Lower lobe of right lung (tissue), 2 donors: Measurements from ENCODE around the gene SIN3B. TPM values are rescaled to one million over a fixed set of nuclear protein-coding genes. Genes with fewer than 3 reads are reported as not detected.

Experiments
- ATAC-seq, 2 donors: fragments of 200-7000 bp; cut with Tn5 transposase; one replicate each; pipeline ENCODE4 v1.9.1; 2020 to 2022; ENCODE audit warnings: mild to moderate bottlenecking in 2 of 2, moderate library complexity in 2 of 2
- DNase-seq: peaks from one replicate; pipeline ENCODE4 v3.0.0-alpha.2; 2020
- H3K27ac ChIP-seq: fragments of 200-600 bp; one replicate; pipeline ENCODE4 v1.8.0; 2022
- H3K27me3 ChIP-seq: fragments of 200-600 bp; one replicate; pipeline ENCODE4 v1.8.0; 2022; ENCODE audit warnings: low read depth
- H3K36me3 ChIP-seq: fragments of 200-600 bp; one replicate; pipeline ENCODE4 v1.8.0; 2022; ENCODE audit warnings: mild to moderate bottlenecking
- H3K4me1 ChIP-seq: fragments of 200-600 bp; one replicate; pipeline ENCODE4 v1.8.0; 2022
- H3K4me3 ChIP-seq: fragments of 200-600 bp; one replicate; pipeline ENCODE4 v1.8.0; 2022; ENCODE audit warnings: mild to moderate bottlenecking
- H3K9me3 ChIP-seq: fragments of 200-600 bp; one replicate; pipeline ENCODE4 v1.8.0; 2022
- intact Hi-C: fragments of 100-400 bp; cut with DNase I; formaldehyde crosslinking; loops from one replicate; pipeline ENCODE4 v1.11.0; 2022
- total RNA-seq: library from RNA; stranded (reverse); fragmentation: NEBNext Ultra II Directional; extraction: Animal tissue kit (Norgen Biotek cat#: 25700); gene quantifications from one replicate; pipeline ENCODE4 v1.2.1, GENCODE V29; 2021
- TF ChIP-seq, protein P1 (sequence below): fragments of 200-600 bp; IDR thresholded peaks from one replicate; pipeline ENCODE4 v1.8.0; 2022; ENCODE audit warnings: antibody characterized with exemption, mild to moderate bottlenecking
- donor health status: DM: no; HTN: yes; CAD: no; lungs with severe emphysema.

Gene SIN3B
- total RNA-seq, 1 donor from 2014 or later: 56.6 TPM

- H3K4me3 ChIP-seq: no peak overlapping the region
- H3K36me3 ChIP-seq: no peaks in the 10 kb centered on the region
- no peaks in the 10 kb centered on the region for H3K27me3 ChIP-seq
- no peaks in the 10 kb centered on the region for H3K9me3 ChIP-seq
- DNase-seq (no peak), ATAC-seq (no peak)
- no peak overlapping the region for H3K27ac ChIP-seq
- TF ChIP-seq, protein P1, sequence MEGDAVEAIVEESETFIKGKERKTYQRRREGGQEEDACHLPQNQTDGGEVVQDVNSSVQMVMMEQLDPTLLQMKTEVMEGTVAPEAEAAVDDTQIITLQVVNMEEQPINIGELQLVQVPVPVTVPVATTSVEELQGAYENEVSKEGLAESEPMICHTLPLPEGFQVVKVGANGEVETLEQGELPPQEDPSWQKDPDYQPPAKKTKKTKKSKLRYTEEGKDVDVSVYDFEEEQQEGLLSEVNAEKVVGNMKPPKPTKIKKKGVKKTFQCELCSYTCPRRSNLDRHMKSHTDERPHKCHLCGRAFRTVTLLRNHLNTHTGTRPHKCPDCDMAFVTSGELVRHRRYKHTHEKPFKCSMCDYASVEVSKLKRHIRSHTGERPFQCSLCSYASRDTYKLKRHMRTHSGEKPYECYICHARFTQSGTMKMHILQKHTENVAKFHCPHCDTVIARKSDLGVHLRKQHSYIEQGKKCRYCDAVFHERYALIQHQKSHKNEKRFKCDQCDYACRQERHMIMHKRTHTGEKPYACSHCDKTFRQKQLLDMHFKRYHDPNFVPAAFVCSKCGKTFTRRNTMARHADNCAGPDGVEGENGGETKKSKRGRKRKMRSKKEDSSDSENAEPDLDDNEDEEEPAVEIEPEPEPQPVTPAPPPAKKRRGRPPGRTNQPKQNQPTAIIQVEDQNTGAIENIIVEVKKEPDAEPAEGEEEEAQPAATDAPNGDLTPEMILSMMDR: no peak
- peaks cover 4% of the 10 kb centered on the region for H3K4me1 ChIP-seq
- intact Hi-C loops: no loop called here
These were observed 29.5 kb upstream of the SIN3B start for GRCh38 chr19:16799740-16800139.

- peaks cover 4% of the 10 kb centered on the region for H3K4me1 ChIP-seq
- H3K36me3 ChIP-seq: no peaks in the 10 kb centered on the region
- no peaks in the 10 kb centered on the region for H3K27me3 ChIP-seq
- TF ChIP-seq, protein P1: no peak
- intact Hi-C loops: no loop called here
- H3K9me3 ChIP-seq: no peaks in the 10 kb centered on the region
- H3K4me3 ChIP-seq: no peak overlapping the region
- DNase-seq (no peak), ATAC-seq (peak in 1 of 2 donors; percentile 27)
- H3K27ac ChIP-seq: no peak overlapping the region
These were observed 27.6 kb upstream of the SIN3B start for GRCh38 chr19:16801600-16802013.

- H3K27ac ChIP-seq: no peak overlapping the region
- H3K36me3 ChIP-seq: no peaks in the 10 kb centered on the region
- ATAC-seq: no peak
- peaks cover 4% of the 10 kb centered on the region for H3K4me1 ChIP-seq
- H3K9me3 ChIP-seq: no peaks in the 10 kb centered on the region
- intact Hi-C loops: no loop called here
- no peak overlapping the region for H3K4me3 ChIP-seq
- H3K27me3 ChIP-seq: no peaks in the 10 kb centered on the region
- no peak for DNase-seq
- TF ChIP-seq, protein P1: no peak
These were observed 25.0 kb upstream of the SIN3B start for GRCh38 chr19:16804176-16804575.

- TF ChIP-seq, protein P1: no peak
- ATAC-seq: no peak
- Histone ChIP-seq H3K4me3 (no peak overlapping the region), H3K27me3 (no peaks in the 10 kb centered on the region), H3K27ac (no peak overlapping the region), H3K4me1 (peaks cover under 1% of the 10 kb centered on the region), H3K9me3 (no peaks in the 10 kb centered on the region), H3K36me3 (no peaks in the 10 kb centered on the region)
- intact Hi-C loops: no loop called here
- DNase-seq: no peak
These were observed 21.5 kb upstream of the SIN3B start for GRCh38 chr19:16807549-16808284.

- no peak for DNase-seq
- intact Hi-C loops: no loop called here
- no peak overlapping the region for H3K4me3 ChIP-seq
- H3K27ac ChIP-seq: no peak overlapping the region
- no peaks in the 10 kb centered on the region for H3K36me3 ChIP-seq
- TF ChIP-seq, protein P1: no peak
- no peaks in the 10 kb centered on the region for H3K4me1 ChIP-seq
- H3K9me3 ChIP-seq: peaks cover 5% of the 10 kb centered on the region
- no peak for ATAC-seq
- H3K27me3 ChIP-seq: no peaks in the 10 kb centered on the region
These were observed 14.6 kb upstream of the SIN3B start for GRCh38 chr19:16814526-16815100.
